NT2/D1 (cell line): ENCODE data around the gene MTX3.

Experiments
- SUZ12 ChIP-seq: IDR thresholded peaks from 2 replicates; pipeline ENCODE4 v1.6.1; 2011; ENCODE audit not compliant: insufficient read length, insufficient read depth; ENCODE audit errors: extremely low read depth
- ZNF274 ChIP-seq: IDR thresholded peaks from 2 replicates; pipeline ENCODE4 v1.6.1; 2011; ENCODE audit warnings: mild to moderate bottlenecking, low read depth, low read length

- TF ChIP-seq ZNF274 (no peak), SUZ12 (no peak)
Observed at GRCh38 chr5:79982136-79982535, 8.9 kb downstream of the MTX3 start.
